SU-DHL-6 (cell line): ENCODE data around the gene TMOD2.

Experiments used
- EZH2phosphoT487 ChIP-seq: fragments of 200-600 bp; sonication (generic), shearing (Covaris generic); conservative IDR thresholded peaks from 2 replicates; pipeline ENCODE4 v1.6.1; 2018; ENCODE audit warnings: mild to moderate bottlenecking, antibody characterized with exemption, low read length, moderate library complexity, mixed read lengths
- TF ChIP-seq, protein P1 (sequence below): fragments of 200-600 bp; sonication (generic); IDR thresholded peaks from one replicate; pipeline ENCODE4 v1.5.1; 2017; ENCODE audit warnings: antibody characterized with exemption, mild to moderate bottlenecking, low read length, moderate library complexity; ENCODE audit not compliant: insufficient read depth, poor library complexity, severe bottlenecking

DNA sequence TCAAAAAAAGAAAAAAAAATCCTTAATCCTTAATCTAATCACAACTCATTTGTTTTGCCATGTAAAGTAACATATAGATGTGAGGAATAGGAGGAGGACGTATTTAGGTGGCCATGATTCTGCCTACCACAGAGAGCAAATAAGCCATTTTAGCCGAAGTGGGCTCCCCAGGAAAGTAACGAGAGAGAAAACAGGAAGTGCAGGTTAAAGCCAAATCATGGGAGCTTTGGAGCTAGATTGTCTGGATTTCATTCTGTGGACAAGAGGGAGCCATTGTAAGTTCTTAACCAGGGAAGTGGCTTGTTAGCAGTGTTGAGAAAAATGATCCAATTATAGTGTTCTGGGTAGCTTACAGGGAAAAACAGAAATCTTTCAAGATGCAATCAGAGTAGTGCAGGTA lies 9.4 kb downstream of the TMOD2 start:
- TF ChIP-seq, protein P1, sequence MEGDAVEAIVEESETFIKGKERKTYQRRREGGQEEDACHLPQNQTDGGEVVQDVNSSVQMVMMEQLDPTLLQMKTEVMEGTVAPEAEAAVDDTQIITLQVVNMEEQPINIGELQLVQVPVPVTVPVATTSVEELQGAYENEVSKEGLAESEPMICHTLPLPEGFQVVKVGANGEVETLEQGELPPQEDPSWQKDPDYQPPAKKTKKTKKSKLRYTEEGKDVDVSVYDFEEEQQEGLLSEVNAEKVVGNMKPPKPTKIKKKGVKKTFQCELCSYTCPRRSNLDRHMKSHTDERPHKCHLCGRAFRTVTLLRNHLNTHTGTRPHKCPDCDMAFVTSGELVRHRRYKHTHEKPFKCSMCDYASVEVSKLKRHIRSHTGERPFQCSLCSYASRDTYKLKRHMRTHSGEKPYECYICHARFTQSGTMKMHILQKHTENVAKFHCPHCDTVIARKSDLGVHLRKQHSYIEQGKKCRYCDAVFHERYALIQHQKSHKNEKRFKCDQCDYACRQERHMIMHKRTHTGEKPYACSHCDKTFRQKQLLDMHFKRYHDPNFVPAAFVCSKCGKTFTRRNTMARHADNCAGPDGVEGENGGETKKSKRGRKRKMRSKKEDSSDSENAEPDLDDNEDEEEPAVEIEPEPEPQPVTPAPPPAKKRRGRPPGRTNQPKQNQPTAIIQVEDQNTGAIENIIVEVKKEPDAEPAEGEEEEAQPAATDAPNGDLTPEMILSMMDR: no peak
- TF ChIP-seq EZH2phosphoT487: no peak
